ENCODE data around the gene PPIF. TPM values are rescaled to one million over a fixed set of nuclear protein-coding genes. Genes with fewer than 3 reads are reported as not detected.

Gene PPIF
- total RNA-seq (2021) (80.9 to 91.4 TPM (median 89.9 TPM) in 3 replicates), Bru-seq, nascent RNA (percentile 86 among the genes with signal in this experiment)
- long read RNA-seq, experiment 1, transcript PPIF-201 (6 exons, 2,190 nt): major isoform, 215 of 242 reads
- long read RNA-seq, experiment 1, partial matches to known transcripts: 9 of 242 reads
- long read RNA-seq, experiment 1, other reads (novel, unspliced or antisense): 14 of 242 reads
- long read RNA-seq, experiment 2, transcript PPIF-202 (6 exons, 821 nt): minor isoform, 5 of 149 reads
- long read RNA-seq, experiment 2, transcript PPIF-201 (6 exons, 2,190 nt): major isoform, 114 of 149 reads
- long read RNA-seq, experiment 2, partial matches to known transcripts: 23 of 149 reads
- long read RNA-seq, experiment 2, other reads (novel, unspliced or antisense): 7 of 149 reads
- long read RNA-seq, experiment 3, partial matches to known transcripts: 1 of 7 reads
- long read RNA-seq, experiment 3, other reads (novel, unspliced or antisense): 5 of 7 reads

DNA sequence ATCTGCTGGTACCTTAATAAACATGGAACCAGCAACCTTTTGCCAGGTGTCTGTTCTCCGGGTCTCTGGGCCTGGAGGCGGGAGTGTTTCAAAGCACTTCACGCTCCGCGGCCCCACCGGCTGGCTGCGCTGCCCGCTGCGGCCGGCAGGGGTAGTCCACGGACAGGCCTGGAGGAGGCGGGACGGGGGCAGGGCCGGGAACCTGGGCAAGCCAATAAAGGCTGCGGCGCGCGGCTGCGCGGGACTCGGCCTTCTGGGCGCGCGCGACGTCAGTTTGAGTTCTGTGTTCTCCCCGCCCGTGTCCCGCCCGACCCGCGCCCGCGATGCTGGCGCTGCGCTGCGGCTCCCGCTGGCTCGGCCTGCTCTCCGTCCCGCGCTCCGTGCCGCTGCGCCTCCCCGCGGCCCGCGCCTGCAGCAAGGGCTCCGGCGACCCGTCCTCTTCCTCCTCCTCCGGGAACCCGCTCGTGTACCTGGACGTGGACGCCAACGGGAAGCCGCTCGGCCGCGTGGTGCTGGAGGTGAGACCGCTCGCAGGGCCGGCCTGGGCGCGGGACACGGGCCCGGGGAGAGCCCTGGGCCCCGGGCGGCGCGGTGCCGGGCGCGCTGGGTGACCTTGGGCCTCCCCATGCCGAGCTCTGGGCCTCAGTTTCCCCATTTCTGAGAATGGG is at the start of gene PPIF:
TSS of gene PPIF (plus strand) at position 244 of the 668 bp plus-strand sequence. CDS start at position 324, 80 bp downstream.
- peak within 1 kb of the TSS; percentile 65 for H3K4me3 Mint-ChIP-seq
- CTCF ChIA-PET: interaction anchor here (0.8 to 3.8 kb wide), 23 partner anchors 10 to 794 kb away, joined by 3 to 24 read pairs (median 5); partner anchors contain the start of gene ZCCHC24
- H3K4me1 Mint-ChIP-seq: peaks cover 8% of the 10 kb centered on the region
- peak; percentile 87; the same call in 1 of the 2 replicates for TF ChIP-seq KAT7 (CRISPR knock-in tag; IDR thresholded peaks at IDR 0.05; ENCODE audit: borderline replicate concordance)
- TF ChIP-seq NR3C1 (CRISPR knock-in tag; conservative IDR thresholded peaks at IDR 0.05; ENCODE audit: low read depth): no peak
- TF ChIP-seq, protein P1, sequence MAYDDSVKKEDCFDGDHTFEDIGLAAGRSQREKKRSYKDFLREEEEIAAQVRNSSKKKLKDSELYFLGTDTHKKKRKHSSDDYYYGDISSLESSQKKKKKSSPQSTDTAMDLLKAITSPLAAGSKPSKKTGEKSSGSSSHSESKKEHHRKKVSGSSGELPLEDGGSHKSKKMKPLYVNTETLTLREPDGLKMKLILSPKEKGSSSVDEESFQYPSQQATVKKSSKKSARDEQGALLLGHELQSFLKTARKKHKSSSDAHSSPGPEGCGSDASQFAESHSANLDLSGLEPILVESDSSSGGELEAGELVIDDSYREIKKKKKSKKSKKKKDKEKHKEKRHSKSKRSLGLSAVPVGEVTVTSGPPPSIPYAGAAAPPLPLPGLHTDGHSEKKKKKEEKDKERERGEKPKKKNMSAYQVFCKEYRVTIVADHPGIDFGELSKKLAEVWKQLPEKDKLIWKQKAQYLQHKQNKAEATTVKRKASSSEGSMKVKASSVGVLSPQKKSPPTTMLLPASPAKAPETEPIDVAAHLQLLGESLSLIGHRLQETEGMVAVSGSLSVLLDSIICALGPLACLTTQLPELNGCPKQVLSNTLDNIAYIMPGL (CRISPR knock-in tag; IDR thresholded peaks at IDR 0.05): peak; percentile 82
- TF ChIP-seq TEAD1 (CRISPR knock-in tag; IDR thresholded peaks at IDR 0.05): 0 out of 2 replicates have a peak, but pooled peaks have one; percentile 3
- peak; percentile 47; the same call in 1 of the 2 replicates for TF ChIP-seq RELA (CRISPR knock-in tag; IDR thresholded peaks at IDR 0.05; ENCODE audit: borderline replicate concordance)
- peak; percentile 74 for TF ChIP-seq SP1 (CRISPR knock-in tag; conservative IDR thresholded peaks at IDR 0.05)
- TF ChIP-seq, protein P2, sequence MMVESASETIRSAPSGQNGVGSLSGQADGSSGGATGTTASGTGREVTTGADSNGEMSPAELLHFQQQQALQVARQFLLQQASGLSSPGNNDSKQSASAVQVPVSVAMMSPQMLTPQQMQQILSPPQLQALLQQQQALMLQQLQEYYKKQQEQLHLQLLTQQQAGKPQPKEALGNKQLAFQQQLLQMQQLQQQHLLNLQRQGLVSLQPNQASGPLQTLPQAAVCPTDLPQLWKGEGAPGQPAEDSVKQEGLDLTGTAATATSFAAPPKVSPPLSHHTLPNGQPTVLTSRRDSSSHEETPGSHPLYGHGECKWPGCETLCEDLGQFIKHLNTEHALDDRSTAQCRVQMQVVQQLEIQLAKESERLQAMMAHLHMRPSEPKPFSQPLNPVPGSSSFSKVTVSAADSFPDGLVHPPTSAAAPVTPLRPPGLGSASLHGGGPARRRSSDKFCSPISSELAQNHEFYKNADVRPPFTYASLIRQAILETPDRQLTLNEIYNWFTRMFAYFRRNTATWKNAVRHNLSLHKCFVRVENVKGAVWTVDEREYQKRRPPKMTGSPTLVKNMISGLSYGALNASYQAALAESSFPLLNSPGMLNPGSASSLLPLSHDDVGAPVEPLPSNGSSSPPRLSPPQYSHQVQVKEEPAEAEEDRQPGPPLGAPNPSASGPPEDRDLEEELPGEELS (CRISPR knock-in tag; IDR thresholded peaks at IDR 0.05): peak; percentile 33; the same call in 1 of the 2 replicates
- TF ChIP-seq ESRRA (CRISPR knock-in tag; IDR thresholded peaks at IDR 0.05; ENCODE audit: borderline replicate concordance): peak; percentile 48; the same call in 1 of the 2 replicates
- TF ChIP-seq NR2C2 (CRISPR knock-in tag; IDR thresholded peaks at IDR 0.05): no peak
- no peak for TF ChIP-seq ZNF219 (CRISPR knock-in tag; IDR thresholded peaks at IDR 0.05; ENCODE audit: borderline replicate concordance)
- peak; percentile 69; the same call in 1 of the 2 replicates for TF ChIP-seq E2F5 (CRISPR knock-in tag; IDR thresholded peaks at IDR 0.05)
- no peak for TF ChIP-seq PRRX2 (CRISPR knock-in tag; IDR thresholded peaks at IDR 0.05)
- 0 out of 2 replicates have a peak, but pooled peaks have one; percentile 9 for TF ChIP-seq TCF7 (CRISPR knock-in tag; IDR thresholded peaks at IDR 0.05; ENCODE audit: low read depth)
- TF ChIP-seq FOXP1 (CRISPR knock-in tag; IDR thresholded peaks at IDR 0.05; ENCODE audit: borderline replicate concordance): peak; percentile 8; the same call in 1 of the 2 replicates
- TF ChIP-seq, protein P3, sequence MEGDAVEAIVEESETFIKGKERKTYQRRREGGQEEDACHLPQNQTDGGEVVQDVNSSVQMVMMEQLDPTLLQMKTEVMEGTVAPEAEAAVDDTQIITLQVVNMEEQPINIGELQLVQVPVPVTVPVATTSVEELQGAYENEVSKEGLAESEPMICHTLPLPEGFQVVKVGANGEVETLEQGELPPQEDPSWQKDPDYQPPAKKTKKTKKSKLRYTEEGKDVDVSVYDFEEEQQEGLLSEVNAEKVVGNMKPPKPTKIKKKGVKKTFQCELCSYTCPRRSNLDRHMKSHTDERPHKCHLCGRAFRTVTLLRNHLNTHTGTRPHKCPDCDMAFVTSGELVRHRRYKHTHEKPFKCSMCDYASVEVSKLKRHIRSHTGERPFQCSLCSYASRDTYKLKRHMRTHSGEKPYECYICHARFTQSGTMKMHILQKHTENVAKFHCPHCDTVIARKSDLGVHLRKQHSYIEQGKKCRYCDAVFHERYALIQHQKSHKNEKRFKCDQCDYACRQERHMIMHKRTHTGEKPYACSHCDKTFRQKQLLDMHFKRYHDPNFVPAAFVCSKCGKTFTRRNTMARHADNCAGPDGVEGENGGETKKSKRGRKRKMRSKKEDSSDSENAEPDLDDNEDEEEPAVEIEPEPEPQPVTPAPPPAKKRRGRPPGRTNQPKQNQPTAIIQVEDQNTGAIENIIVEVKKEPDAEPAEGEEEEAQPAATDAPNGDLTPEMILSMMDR (IDR thresholded peaks at IDR 0.05): peak; percentile 95
- no peak for TF ChIP-seq GTF2I (CRISPR knock-in tag; conservative IDR thresholded peaks at IDR 0.05)
- TF ChIP-seq GABPB1 (CRISPR knock-in tag; IDR thresholded peaks at IDR 0.05): 0 out of 2 replicates have a peak, but pooled peaks have one; percentile 44
- TF ChIP-seq, protein P4, sequence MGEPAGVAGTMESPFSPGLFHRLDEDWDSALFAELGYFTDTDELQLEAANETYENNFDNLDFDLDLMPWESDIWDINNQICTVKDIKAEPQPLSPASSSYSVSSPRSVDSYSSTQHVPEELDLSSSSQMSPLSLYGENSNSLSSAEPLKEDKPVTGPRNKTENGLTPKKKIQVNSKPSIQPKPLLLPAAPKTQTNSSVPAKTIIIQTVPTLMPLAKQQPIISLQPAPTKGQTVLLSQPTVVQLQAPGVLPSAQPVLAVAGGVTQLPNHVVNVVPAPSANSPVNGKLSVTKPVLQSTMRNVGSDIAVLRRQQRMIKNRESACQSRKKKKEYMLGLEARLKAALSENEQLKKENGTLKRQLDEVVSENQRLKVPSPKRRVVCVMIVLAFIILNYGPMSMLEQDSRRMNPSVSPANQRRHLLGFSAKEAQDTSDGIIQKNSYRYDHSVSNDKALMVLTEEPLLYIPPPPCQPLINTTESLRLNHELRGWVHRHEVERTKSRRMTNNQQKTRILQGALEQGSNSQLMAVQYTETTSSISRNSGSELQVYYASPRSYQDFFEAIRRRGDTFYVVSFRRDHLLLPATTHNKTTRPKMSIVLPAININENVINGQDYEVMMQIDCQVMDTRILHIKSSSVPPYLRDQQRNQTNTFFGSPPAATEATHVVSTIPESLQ (CRISPR knock-in tag; IDR thresholded peaks at IDR 0.05): no peak
- no peak for TF ChIP-seq ZBTB43 (CRISPR knock-in tag; IDR thresholded peaks at IDR 0.05)
- no peaks in the 10 kb centered on the region for H3K9me3 Mint-ChIP-seq
- ATAC-seq (peak; percentile 88), DNase-seq (ENCODE audit: low spot score) (peak; percentile 96)
- peaks cover 21% of the 10 kb centered on the region for H3K36me3 Mint-ChIP-seq
- no peak within 1 kb of the TSS for H3K27ac Mint-ChIP-seq
- POLR2A ChIA-PET: interaction anchor here (0.7 to 1.3 kb wide), 3 partner anchors 13 to 49 kb away, joined by 3 read pairs; no protein-coding TSS in a partner anchor
- no peaks in the 10 kb centered on the region for H3K27me3 Mint-ChIP-seq (ENCODE audit: low read depth)

All from WTC11 (cell line).